IPS DF 4.7 (cell line): ENCODE measurements around the gene FBXL20.
"Not testable (repeated sequence)": the region's sequence is repeated elsewhere in the genome, so short reads cannot be mapped to it uniquely, and the experiment has no call there.

Experiments
- DNase-seq: peaks from one replicate; pipeline ENCODE4 v3.0.0-alpha.2; 2013; ENCODE audit warnings: low spot score; ENCODE audit errors: extremely low read depth

FBXL20 gene

GRCh38 chr17:39334008-39334744 is 67.2 kb downstream of the FBXL20 start:
- not testable (repeated sequence) for DNase-seq

- DNase-seq, result no peak
These were observed 69.3 kb downstream of the FBXL20 start for GRCh38 chr17:39332092-39332491.

GRCh38 chr17:39328815-39329214 is 72.6 kb downstream of the FBXL20 start:
- DNase-seq, result no peak

GRCh38 chr17:39327109-39327508 is 74.3 kb downstream of the FBXL20 start:
- DNase-seq, result no peak

DNA sequence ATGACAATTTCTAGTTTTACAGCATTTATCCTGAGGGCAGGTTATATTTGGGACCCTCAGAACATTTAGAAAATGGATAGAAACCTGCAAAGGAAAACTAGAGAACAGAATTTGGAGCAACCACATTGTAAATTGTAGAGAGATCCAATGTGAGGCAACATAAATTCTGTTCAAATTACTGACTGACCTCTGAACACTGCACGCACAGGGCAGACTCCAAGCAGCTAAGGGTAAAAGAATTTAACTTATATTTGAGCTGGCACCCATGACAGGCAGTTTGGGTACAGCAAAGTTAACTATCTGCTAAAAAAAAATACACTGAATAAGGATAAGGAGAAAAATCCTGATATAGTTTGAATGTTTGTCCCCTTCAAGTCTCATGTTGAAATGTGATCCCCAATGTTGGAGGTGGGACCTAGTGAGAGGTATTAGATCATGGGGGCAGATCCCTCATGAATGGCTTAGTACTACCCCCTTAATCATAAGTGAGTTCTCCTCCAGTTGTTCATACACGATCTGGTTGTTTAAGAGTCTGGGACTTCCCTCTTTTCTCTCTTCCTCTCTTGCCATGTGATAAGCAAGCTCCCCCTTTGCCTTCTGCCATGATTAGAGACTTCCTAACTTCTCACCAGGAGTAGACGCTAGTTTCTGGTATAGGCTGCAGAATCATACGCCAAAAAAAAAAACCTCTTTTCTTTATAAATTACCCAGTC is 75.7 kb downstream of the FBXL20 start:
- no peak for DNase-seq

GRCh38 chr17:39318636-39319035 is 82.8 kb downstream of the FBXL20 start:
- no peak for DNase-seq

- no peak for DNase-seq
These were observed 94.8 kb downstream of the FBXL20 start for GRCh38 chr17:39306509-39307212.

GRCh38 chr17:39305978-39306377 is 95.4 kb downstream of the FBXL20 start:
- DNase-seq, result no peak

DNA sequence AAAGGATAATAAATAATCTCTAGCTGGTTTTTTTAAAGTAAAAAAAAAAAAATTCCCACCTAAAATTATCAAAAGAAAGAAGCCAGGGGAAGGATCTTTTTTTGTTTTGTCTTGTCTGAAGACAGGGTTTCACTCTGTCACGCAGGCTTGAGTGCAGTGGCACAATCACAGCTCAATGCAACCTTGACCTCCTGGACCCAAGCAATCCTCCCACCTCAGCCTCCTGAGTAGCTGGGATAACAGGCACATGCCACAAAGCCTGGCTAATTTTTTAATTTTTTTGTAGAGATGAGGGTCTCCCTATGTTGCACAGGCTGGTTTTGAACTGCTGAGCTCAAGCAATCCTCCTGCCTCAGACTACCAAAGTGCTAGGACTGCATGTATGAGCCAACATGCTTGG is 97.2 kb downstream of the FBXL20 start:
- no peak for DNase-seq

- DNase-seq, result no peak
These were observed 107.4 kb downstream of the FBXL20 start for GRCh38 chr17:39294060-39294459.

DNA sequence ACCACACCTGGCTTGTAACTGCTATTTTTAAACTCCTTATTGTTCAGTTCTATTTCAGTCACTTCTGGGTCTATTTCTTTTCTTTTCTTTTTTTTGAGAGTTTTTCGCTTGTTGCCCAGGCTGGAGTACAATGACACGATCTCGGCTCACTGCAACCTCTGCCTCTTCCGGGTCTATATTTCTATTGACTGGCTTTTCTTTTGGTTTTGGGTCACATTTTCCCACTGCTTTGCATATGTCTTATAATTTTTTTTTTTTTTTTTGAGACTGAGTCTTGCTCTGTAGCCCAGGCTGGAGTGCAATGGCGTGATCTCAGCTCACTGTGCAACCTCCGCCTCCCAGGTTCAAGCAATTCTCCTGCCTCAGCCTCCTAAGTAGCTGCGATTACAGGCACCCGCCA is 108.9 kb downstream of the FBXL20 start:
- DNase-seq, result not testable (repeated sequence)

- DNase-seq, result not testable (repeated sequence)
These were observed 114.9 kb downstream of the FBXL20 start for GRCh38 chr17:39286513-39286912.

GRCh38 chr17:39284685-39285084 is 116.7 kb downstream of the FBXL20 start:
- no peak for DNase-seq

- no peak for DNase-seq
These were observed 117.5 kb downstream of the FBXL20 start for GRCh38 chr17:39283896-39284295.

DNA sequence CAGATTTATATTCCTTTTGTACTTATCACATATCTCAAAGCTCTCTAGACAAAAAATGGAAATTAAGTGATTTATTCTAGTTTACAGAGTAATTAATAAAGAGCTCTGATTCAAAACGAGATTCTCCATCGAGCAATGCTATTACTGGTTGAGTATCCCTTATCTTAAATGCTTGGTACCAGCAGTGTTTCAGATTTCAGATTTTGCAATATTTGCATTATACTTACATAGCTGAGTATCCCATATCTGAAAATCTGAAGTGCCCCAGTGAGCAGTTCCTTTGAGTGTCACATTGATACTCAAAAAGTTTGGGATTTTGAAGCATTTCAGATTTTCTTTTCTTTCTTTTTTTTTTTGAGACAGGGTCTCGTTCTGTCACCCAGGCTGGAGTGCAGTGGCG is 118.3 kb downstream of the FBXL20 start:
- DNase-seq, result no peak

DNA sequence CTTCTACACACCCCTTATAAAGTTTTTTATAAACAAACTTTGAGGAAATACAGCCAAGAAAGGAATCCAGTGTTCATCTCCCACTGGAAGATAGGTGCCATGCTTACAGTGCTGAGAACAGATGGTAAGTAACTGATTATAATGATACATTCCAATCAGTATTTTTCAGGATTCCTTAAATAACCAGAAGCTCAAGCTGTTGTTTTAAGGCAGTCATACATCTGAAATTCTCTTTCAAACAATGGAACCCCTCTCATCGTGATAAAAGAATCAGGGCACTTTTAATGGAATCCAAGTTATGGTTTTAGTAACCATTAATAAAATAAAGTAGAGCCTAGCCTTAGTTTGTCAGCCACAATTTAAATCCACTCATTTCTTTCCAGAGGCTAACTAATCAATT is 119.6 kb downstream of the FBXL20 start:
- DNase-seq, result no peak

DNA sequence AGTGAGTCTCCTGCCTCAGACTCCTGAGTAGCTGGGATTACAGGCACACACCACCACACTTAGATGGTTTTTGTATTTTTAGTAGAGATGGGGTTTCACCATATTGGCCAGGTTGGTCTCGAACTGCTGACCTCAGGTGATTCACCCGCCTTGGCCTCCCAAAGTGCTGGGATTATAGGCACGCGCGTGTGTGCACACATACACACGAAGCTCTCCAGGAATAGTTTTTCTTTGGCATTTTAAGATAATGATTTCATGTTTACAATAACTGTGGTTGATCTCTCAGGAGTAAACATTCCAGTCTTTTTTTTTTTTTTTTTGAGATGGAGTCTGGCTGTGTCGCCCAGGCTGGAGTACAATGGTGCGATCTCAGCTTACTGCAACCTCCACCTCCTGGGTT is 123.2 kb downstream of the FBXL20 start:
- not testable (repeated sequence) for DNase-seq

- DNase-seq, result no peak
These were observed 124.3 kb downstream of the FBXL20 start for GRCh38 chr17:39277110-39277509.

GRCh38 chr17:39276113-39276512 is 125.3 kb downstream of the FBXL20 start:
- DNase-seq, result no peak

- DNase-seq, result no peak
These were observed 129.9 kb downstream of the FBXL20 start for GRCh38 chr17:39271546-39271945.

- DNase-seq, result no peak
These were observed 130.5 kb downstream of the FBXL20 start for GRCh38 chr17:39270923-39271322.

DNA sequence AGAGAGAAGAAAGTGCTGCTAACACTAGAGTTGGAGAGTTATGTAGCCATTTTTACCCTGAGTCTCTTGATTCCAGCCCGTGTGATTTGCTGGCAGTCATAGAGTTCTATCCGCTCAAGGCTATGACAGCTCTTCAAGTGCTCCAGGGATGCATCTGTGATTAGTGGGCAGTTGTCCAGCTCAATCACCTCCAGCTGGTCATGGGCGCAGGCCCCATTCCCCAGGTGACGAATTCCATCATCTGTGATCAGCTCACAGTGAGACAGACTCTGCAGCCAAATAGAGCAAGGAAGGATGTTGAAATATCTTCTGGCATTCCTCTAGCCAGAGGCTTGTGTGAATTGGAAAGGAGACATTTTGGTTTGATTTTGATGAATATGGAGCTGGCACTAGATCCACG is 137.3 kb downstream of the FBXL20 start:
- DNase-seq, result no peak
